Activated CD4-positive, alpha-beta T cell treated with anti-CD3 and anti-CD28 coated beads for 36 hours (primary cell): Measurements from ENCODE around the gene UGGT1. TPM values are rescaled to one million over a fixed set of nuclear protein-coding genes. Genes with fewer than 3 reads are reported as not detected.
"Not testable (repeated sequence)": the region's sequence is repeated elsewhere in the genome, so short reads cannot be mapped to it uniquely, and the experiment has no call there.

Source experiments
- ATAC-seq: fragments of 200-7000 bp; cut with Tn5 transposase; one replicate; pipeline ENCODE4 v1.10.0; 2021; ENCODE audit warnings: mild to moderate bottlenecking, moderate library complexity
- CTCF ChIA-PET: fragments of 350-600 bp; sonication (Branson Sonifier 250); formaldehyde crosslinking; loops from one replicate; lab custom pipeline; 2021; ENCODE audit warnings: antibody characterized with exemption; lab: Charles Lee
- POLR2A ChIA-PET: fragments of 350-600 bp; sonication (Branson Sonifier 250); formaldehyde crosslinking; loops from one replicate; lab custom pipeline; 2021; ENCODE audit warnings: antibody characterized with exemption, inconsistent platforms; lab: Charles Lee
- DNase-seq: peaks from one replicate; pipeline ENCODE4 v3.0.0-alpha.2; 2020
- H3K27ac Mint-ChIP-seq: one replicate; pipeline ENCODE4 v1.8.0; 2021; ENCODE audit warnings: mixed read lengths
- H3K27me3 Mint-ChIP-seq: one replicate; pipeline ENCODE4 v1.8.0; 2021; ENCODE audit warnings: mixed read lengths
- H3K36me3 Mint-ChIP-seq: one replicate; pipeline ENCODE4 v1.8.0; 2021; ENCODE audit warnings: low read depth, mixed read lengths
- H3K4me1 Mint-ChIP-seq: one replicate; pipeline ENCODE4 v1.8.0; 2021; ENCODE audit warnings: mixed read lengths
- H3K4me3 Mint-ChIP-seq: one replicate; pipeline ENCODE4 v1.8.0; 2021; ENCODE audit warnings: mild to moderate bottlenecking, moderate library complexity, mixed read lengths
- H3K9me3 Mint-ChIP-seq: one replicate; pipeline ENCODE4 v1.8.0; 2021; ENCODE audit warnings: low read depth, mixed read lengths
- intact Hi-C, 2 experiments: fragments of 100-400 bp; cut with DNase I in 1 of 2; cut with micrococcal nuclease in 1 of 2; formaldehyde crosslinking; loops; one replicate each; pipeline versions ENCODE4 v1.14.2 to v1.15.1; 2022 to 2024; cut with DNase I, micrococcal nuclease
- total RNA-seq, 2 experiments: library from RNA; stranded (reverse); gene quantifications; one replicate each; pipeline ENCODE4 v1.2.3, GENCODE V29; 2021

UGGT1 gene
- total RNA-seq, 2 experiments from 2014 or later = 50.0 to 67.2 TPM

DNA sequence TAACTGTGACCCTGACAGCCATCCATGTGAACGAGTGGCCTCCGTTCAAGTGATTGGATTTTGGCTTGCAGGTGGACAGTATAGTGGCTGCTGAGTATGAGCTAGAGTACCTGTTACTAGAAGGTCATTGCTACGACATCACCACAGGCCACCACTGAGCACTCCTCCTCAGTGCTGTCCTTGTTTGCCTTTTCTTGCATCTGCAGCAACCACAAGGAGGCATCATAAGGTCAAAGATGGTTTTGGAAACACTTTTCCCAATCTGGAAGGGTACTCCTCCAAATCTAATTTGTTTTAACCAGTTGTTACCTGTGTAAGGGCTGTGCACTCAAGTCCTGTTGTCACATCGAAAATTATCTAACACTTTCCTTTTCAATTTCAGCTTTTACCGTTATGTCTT is 81.2 kb downstream of the UGGT1 start:
- H3K4me1 Mint-ChIP-seq = peaks cover 11% of the 10 kb centered on the region
- H3K9me3 Mint-ChIP-seq = no peaks in the 10 kb centered on the region
- DNase-seq (no peak), ATAC-seq (no peak)
- ChIA-PET POLR2A (no interaction called here), CTCF (interaction anchor here (0.6 kb wide), 1 partner anchor 41 kb away, joined by 3 read pairs; no protein-coding TSS in a partner anchor)
- no peak overlapping the region for H3K27ac Mint-ChIP-seq
- intact Hi-C loops = loop anchor here in 1 of 2 experiments (10.0 kb wide), 1 partner anchor 143 kb away; the partner anchor contains the start of gene HS6ST1
- H3K36me3 Mint-ChIP-seq = peaks cover 52% of the 10 kb centered on the region
- H3K27me3 Mint-ChIP-seq = no peaks in the 10 kb centered on the region
- H3K4me3 Mint-ChIP-seq = no peak overlapping the region

DNA sequence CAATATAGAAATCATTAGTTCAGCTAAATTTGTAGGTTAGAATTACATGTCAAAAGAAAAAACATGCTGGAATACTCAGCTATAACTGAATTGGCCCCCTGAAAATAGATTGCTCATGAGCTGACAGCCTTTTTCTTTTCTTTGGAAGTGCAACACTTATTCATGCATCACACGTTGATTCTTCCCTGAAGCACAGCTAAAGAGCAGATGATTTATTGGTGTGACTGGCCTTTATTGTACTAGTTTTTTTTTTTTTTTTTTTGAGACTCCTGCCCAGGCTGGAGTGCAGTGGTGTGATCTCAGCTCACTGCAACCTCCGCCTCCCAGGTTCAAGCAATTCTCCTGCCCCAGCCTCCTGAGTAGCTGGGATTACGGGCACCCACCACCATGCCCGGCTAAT is 83.1 kb downstream of the UGGT1 start:
- ATAC-seq, H3K4me1 Mint-ChIP-seq, H3K27me3 Mint-ChIP-seq, POLR2A ChIA-PET, H3K27ac Mint-ChIP-seq, H3K4me3 Mint-ChIP-seq, H3K9me3 Mint-ChIP-seq, DNase-seq: not testable (repeated sequence)
- CTCF ChIA-PET = interaction anchor here (0.8 kb wide), 1 partner anchor 25 kb away, joined by 3 read pairs; no protein-coding TSS in a partner anchor
- peaks cover 54% of the 10 kb centered on the region for H3K36me3 Mint-ChIP-seq
- intact Hi-C loops = loop anchor here in 1 of 2 experiments (10.0 kb wide), 1 partner anchor 141 kb away; the partner anchor contains the start of gene HS6ST1

DNA sequence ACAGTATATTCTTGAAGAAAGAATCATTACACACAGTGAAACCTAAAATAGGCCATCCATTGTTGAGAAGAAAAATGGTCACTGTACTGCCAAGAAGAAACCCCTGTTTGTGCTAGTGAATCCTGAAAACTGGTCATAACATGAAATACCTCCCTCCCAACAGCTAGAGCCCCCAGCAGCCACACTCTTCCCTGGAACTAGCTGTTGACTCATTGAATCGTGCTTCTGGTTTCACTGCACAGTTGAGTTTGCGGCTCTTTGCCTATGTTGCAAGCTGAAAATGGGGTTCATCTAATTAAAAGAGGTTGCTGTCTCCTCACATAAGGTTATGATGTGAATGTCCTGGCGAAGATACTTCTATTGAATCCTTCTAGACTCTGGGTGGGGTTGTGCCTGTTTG is 86.3 kb downstream of the UGGT1 start:
- ATAC-seq = peak; percentile 26
- Mint-ChIP-seq H3K4me3 (no peak overlapping the region), H3K9me3 (no peaks in the 10 kb centered on the region), H3K4me1 (peaks cover 2% of the 10 kb centered on the region), H3K36me3 (peaks cover 57% of the 10 kb centered on the region), H3K27me3 (no peaks in the 10 kb centered on the region), H3K27ac (no peak overlapping the region)
- intact Hi-C loops = loop anchor here (5.0 to 10.0 kb wide), 2 partner anchors 137 to 1220 kb away; partner anchors contain the start of gene HS6ST1 (in 1 of the 2)
- DNase-seq = no peak
- CTCF ChIA-PET = interaction anchor here (0.6 to 1.1 kb wide), 2 partner anchors 21 to 51 kb away, joined by 3 read pairs; no protein-coding TSS in a partner anchor
- POLR2A ChIA-PET = no interaction called here

DNA sequence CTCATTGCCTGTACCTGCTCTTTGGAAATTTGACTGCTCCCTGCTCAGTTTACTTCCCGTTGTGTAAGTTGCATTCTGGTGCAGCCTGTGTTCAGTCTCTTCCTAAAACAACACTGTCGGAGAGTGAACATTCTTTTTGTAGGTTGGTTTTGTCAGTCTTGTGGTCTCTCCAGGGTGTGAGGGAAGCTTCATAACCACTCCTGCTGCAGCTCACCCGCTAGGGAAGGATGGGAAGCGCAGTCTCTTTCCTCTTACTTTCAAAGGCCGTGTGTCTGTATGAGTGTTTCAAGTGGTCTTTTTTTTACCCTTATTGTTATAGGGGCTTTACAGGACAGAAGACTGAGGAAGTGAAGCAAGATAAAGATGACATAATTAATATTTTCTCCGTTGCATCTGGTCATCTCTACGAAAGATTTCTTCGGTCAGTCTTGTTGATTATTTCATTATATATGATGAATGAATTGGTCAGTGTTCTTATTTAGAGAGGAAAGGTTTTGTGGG is 87.2 kb downstream of the UGGT1 start:
- ATAC-seq (no peak), DNase-seq (no peak)
- Mint-ChIP-seq H3K4me3 (no peak overlapping the region), H3K9me3 (no peaks in the 10 kb centered on the region), H3K4me1 (peaks cover 2% of the 10 kb centered on the region), H3K36me3 (peaks cover 52% of the 10 kb centered on the region), H3K27ac (no peak overlapping the region), H3K27me3 (no peaks in the 10 kb centered on the region)
- intact Hi-C loops = loop anchor here (2.0 to 10.0 kb wide), 3 partner anchors 137 to 1219 kb away; partner anchors contain the start of gene HS6ST1 (in 1 of the 2)
- CTCF ChIA-PET = interaction anchor here (0.6 to 1.3 kb wide), 5 partner anchors 9 to 143 kb away, joined by 3 read pairs; no protein-coding TSS in a partner anchor
- POLR2A ChIA-PET = no interaction called here

DNA sequence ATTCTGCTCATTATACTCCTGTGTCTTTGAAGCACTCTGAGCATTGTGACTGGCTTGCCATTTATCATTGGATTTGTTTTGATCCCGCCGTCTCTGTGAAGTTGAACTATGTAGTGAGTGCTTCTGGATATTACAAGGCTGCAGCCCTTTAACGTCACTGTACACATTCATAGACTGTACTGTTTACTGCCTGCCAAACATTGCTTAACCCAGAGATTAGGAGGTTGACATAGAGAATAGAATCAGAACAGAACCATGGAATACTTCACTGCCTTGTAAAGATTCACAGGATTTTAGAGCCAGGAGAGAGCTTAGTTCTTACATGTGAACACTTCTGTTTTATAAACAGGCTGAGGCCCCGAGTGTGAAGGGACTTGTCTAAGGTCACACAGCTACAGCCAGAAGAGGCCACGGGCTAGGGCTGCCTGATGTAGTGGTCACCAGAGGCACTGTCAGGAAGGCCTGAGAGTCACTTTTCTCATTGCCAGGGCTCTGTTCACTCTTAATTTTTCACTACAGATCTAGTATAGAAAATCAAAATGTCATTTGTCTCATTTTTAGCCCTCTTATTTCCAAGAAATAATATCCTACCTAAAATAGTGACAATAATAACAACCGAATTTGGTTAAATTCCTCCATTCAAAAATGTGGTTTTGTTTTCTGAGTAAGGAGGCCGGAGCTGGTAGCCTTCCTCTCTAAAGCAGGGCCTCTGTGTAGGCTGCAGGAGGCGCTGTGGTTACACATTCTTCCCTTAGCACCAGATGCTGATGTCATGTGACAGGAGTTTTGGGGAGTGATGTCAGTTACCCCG is 87.9 kb downstream of the UGGT1 start:
- peaks cover 2% of the 10 kb centered on the region for H3K4me1 Mint-ChIP-seq
- no peak overlapping the region for H3K27ac Mint-ChIP-seq
- ATAC-seq (peak; percentile 92), DNase-seq (peak; percentile 77)
- no peak overlapping the region for H3K4me3 Mint-ChIP-seq
- H3K36me3 Mint-ChIP-seq = peaks cover 50% of the 10 kb centered on the region
- H3K9me3 Mint-ChIP-seq = no peaks in the 10 kb centered on the region
- intact Hi-C loops = loop anchor here (1.0 to 10.0 kb wide), 4 partner anchors 54 to 1218 kb away; partner anchors contain the start of gene HS6ST1 (in 1 of the 2)
- H3K27me3 Mint-ChIP-seq = no peaks in the 10 kb centered on the region
- POLR2A ChIA-PET = interaction anchor here (1.0 kb wide), 1 partner anchor 25 kb away, joined by 3 read pairs; no protein-coding TSS in a partner anchor
- CTCF ChIA-PET = interaction anchor here (0.8 to 1.3 kb wide), 8 partner anchors 9 to 142 kb away, joined by 3 to 4 read pairs (median 3); no protein-coding TSS in a partner anchor

DNA sequence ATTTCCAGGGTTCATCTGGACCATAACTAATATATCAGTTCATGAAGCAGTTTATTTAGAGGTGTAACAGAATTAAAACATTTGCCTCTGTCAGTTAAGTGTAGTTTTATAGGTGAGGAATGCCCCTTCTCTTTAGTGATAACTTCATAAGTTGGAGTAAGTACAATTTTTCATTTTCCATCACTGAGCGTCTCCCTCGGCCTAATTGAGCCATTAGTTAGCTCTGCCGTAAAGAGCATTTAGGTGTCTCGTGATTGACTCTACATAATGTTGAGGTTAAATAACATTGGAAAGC is 88.4 kb downstream of the UGGT1 start:
- Mint-ChIP-seq H3K4me3 (no peak overlapping the region), H3K36me3 (peaks cover 52% of the 10 kb centered on the region), H3K27ac (no peak overlapping the region), H3K4me1 (peaks cover 2% of the 10 kb centered on the region), H3K27me3 (no peaks in the 10 kb centered on the region), H3K9me3 (no peaks in the 10 kb centered on the region)
- ATAC-seq (no peak), DNase-seq (no peak)
- intact Hi-C loops = loop anchor here (1.0 to 10.0 kb wide), 4 partner anchors 54 to 1218 kb away; partner anchors contain the start of gene HS6ST1 (in 1 of the 2)
- ChIA-PET CTCF (interaction anchor here (0.6 to 1.3 kb wide), 9 partner anchors 8 to 137 kb away, joined by 3 to 5 read pairs (median 3); no protein-coding TSS in a partner anchor), POLR2A (interaction anchor here (1.0 kb wide), 1 partner anchor 25 kb away, joined by 3 read pairs; no protein-coding TSS in a partner anchor)

DNA sequence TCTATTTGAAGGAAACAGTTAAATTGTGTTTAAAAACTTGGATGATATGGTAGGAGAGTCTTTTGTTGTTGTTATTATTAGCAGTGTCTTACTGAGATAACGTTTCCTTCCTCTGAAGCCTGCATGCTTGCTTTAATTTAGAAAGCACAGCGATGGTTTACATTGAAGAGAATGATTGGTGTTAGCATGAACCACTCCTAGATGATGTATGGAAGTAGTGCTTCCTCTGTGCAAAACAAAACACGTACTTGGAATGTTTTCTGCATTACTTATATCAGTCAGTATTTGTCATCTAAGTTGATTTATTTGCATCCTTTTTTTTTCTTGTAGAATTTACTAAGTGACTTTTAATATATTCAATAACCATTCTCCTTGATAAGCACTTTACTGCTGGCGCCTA is 89.0 kb downstream of the UGGT1 start:
- H3K9me3 Mint-ChIP-seq = no peaks in the 10 kb centered on the region
- POLR2A ChIA-PET = interaction anchor here (1.0 kb wide), 1 partner anchor 26 kb away, joined by 3 read pairs; no protein-coding TSS in a partner anchor
- intact Hi-C loops = no loop called here
- H3K36me3 Mint-ChIP-seq = peaks cover 53% of the 10 kb centered on the region
- H3K27me3 Mint-ChIP-seq = no peaks in the 10 kb centered on the region
- ATAC-seq (no peak), DNase-seq (no peak)
- CTCF ChIA-PET = interaction anchor here (0.6 to 1.1 kb wide), 5 partner anchors 13 to 136 kb away, joined by 3 to 5 read pairs (median 3); no protein-coding TSS in a partner anchor
- no peak overlapping the region for H3K4me3 Mint-ChIP-seq
- peaks cover 2% of the 10 kb centered on the region for H3K4me1 Mint-ChIP-seq
- H3K27ac Mint-ChIP-seq = no peak overlapping the region

DNA sequence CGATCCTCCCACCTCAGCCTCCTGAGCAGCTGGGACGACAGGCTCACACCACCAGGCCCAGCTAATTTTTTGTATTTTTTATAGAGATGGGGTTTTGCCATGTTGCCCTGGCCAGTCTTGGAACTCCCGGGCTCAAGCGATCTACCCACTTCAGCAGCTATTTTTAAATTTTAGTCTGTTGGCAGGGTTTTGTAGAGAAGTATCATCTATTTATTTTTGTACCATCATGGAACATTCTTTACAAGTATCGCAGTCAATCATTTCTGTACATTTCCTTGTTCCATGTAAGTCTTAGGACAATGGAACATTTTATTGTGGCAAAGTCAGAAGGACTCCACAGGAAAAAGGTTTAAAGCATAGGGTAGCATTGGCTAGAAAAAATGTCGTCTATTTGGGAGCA is 94.6 kb downstream of the UGGT1 start:
- ChIA-PET CTCF (interaction anchor here (0.6 to 0.7 kb wide), 2 partner anchors 139 to 280 kb away, joined by 3 read pairs; no protein-coding TSS in a partner anchor), POLR2A (no interaction called here)
- Mint-ChIP-seq H3K4me3 (no peak overlapping the region), H3K9me3 (no peaks in the 10 kb centered on the region), H3K27me3 (no peaks in the 10 kb centered on the region), H3K36me3 (peaks cover 52% of the 10 kb centered on the region), H3K27ac (no peak overlapping the region), H3K4me1 (no peaks in the 10 kb centered on the region)
- intact Hi-C loops = no loop called here
- ATAC-seq (no peak), DNase-seq (no peak)

DNA sequence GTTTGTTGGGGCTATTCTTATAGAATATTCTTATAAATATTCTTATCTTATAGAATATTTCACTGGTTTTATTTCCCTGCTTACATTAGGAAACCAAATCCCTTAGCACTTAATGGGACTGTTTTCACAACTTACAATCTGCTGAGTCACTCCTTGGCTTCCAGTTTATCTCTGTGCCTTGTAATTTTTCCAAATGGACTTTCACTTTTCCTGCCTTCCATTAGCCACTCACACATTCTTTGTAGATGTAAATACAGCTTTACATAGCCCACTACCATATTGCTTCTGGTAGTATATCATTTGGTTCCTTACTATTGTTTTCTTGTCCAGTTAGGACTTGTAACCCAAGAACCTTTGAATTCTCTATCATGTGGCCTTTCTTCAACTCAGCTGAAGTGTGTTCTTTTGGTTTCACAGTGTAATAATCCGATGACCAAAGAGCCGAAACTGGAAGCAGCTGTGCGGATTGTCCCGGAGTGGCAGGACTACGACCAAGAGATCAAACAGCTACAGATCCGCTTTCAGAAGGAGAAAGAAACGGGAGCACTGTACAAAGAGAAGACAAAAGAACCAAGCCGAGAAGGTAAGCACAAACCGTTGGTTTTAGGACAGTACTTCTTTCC is 96.1 kb downstream of the UGGT1 start:
- H3K4me1 Mint-ChIP-seq = no peaks in the 10 kb centered on the region
- H3K27ac Mint-ChIP-seq = no peak overlapping the region
- ChIA-PET CTCF (interaction anchor here (0.6 to 1.0 kb wide), 2 partner anchors 8 to 1602 kb away, joined by 3 read pairs; no protein-coding TSS in a partner anchor), POLR2A (no interaction called here)
- H3K36me3 Mint-ChIP-seq = peaks cover 49% of the 10 kb centered on the region
- no peak for ATAC-seq
- no peaks in the 10 kb centered on the region for H3K27me3 Mint-ChIP-seq
- no peaks in the 10 kb centered on the region for H3K9me3 Mint-ChIP-seq
- no peak overlapping the region for H3K4me3 Mint-ChIP-seq
- DNase-seq = no peak
- intact Hi-C loops = no loop called here

DNA sequence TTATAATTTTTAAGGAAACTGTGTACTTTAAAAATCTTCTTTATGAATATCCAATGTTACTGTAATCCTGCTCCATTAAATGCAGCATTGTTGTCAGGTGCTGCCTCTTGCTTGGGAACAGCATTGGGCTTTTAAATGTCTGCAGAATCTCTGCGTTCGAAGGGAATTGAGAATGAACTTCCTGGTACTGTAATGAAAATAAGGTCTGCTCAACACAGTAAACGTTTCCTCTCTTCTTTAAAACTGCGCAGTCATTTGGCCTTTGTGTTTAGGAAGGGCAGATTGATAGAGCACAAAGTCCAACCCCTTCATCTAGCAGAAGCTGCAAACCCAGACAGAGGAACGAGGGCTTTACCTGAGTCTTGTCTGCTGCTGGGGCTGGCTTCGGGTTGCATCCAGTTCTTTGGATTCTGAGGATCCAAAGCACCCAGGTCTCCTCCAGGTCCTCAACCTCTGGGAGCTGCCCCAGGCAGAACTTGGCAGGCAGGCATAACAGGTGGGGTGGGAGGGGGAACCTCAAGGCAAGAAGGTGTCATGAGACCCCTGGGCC is 104.5 kb downstream of the UGGT1 start:
- no peaks in the 10 kb centered on the region for H3K27me3 Mint-ChIP-seq
- H3K9me3 Mint-ChIP-seq = no peaks in the 10 kb centered on the region
- H3K36me3 Mint-ChIP-seq = peaks cover 26% of the 10 kb centered on the region
- ChIA-PET POLR2A (no interaction called here), CTCF (no interaction called here)
- H3K4me1 Mint-ChIP-seq = peaks cover 33% of the 10 kb centered on the region
- intact Hi-C loops = no loop called here
- no peak for ATAC-seq
- H3K4me3 Mint-ChIP-seq = no peak overlapping the region
- H3K27ac Mint-ChIP-seq = no peak overlapping the region
- no peak for DNase-seq

DNA sequence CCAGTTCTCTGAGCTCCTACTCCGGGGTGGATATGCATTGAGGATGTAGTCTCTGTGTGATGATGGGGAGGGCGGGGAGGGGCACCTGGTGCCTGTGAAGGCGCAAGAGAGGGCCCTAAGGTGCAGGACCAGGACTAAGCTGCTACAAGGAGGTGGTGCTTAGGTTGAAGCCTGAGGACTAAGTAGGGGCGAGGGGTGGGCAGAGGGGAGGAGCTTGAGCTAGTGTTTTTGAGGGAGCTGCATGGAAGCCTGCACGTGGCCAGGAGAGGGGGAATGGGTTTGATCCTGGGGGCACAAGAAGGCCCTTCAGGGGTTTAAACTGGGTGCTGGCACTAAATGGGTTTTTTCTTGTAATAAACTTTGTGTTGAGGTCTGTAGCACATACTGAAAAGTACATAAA is 105.0 kb downstream of the UGGT1 start:
- Mint-ChIP-seq H3K36me3 (peaks cover 23% of the 10 kb centered on the region), H3K4me1 (peaks cover 33% of the 10 kb centered on the region), H3K27me3 (no peaks in the 10 kb centered on the region), H3K9me3 (no peaks in the 10 kb centered on the region), H3K4me3 (no peak overlapping the region), H3K27ac (peak overlapping the region; percentile 53)
- ChIA-PET POLR2A (no interaction called here), CTCF (no interaction called here)
- ATAC-seq (no peak), DNase-seq (peak; percentile 6)
- intact Hi-C loops = no loop called here
